GM21737 (cell line): Measurements from ENCODE around the gene SMYD3.
"Not testable (repeated sequence)": the region's sequence is repeated elsewhere in the genome, so short reads cannot be mapped to it uniquely, and the experiment has no call there.

Source experiments
- ATAC-seq: cut with Tn5 transposase; IDR thresholded peaks from one replicate; pipeline ENCODE4 v1.9.1; 2021; ENCODE audit warnings: mild to moderate bottlenecking, moderate library complexity; ENCODE audit not compliant: unreplicated experiment

SMYD3 gene

GRCh38 chr1:245763873-245764331 lies 743.2 kb downstream of the SMYD3 start:
- ATAC-seq, result no peak

GRCh38 chr1:245762396-245762910 lies 744.6 kb downstream of the SMYD3 start:
- ATAC-seq, result no peak

GRCh38 chr1:245760301-245760700 lies 746.8 kb downstream of the SMYD3 start:
- no peak for ATAC-seq

DNA sequence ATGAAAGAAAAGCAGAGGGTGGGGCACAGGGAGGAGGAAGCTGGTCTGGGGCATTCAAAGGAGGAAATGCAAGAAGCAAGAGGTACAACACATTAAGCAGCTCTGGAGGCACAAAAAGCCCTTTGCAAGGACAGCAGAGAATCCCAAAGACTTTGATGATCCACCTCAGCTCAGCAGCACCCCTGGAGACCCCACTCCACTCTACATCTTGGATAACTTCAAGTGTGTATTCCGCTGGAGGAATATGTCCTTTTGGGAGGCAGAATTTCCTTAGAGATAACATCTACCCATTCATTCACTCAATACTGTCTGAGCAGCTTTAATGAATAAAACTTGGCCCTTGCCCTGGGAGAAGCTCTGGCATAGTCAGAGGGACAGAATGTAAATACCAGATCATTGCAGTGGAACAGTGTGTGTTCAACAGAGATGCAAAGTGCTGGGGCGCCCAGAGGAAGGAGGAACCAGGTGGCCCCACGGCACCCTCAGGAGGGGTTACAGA lies 752.6 kb downstream of the SMYD3 start:
- no peak for ATAC-seq

DNA sequence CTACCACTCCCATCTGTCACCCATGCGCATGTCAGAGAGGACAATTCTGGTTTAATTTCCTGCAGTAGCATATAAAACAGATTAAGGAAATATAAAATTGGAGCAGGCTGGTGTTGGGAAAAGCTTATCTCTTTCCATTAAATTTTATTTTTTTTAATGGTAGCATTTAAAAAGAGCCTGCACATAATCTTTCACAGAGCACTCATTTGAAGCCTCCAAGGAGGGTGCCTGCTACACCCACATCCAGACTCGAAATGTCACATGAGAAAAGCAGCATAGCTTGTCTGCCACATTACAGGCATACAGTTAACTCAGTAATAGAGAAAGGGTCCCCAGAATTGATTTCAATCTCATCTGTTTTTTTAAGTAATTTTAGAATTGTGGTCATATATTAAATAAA lies 753.3 kb downstream of the SMYD3 start:
- no peak for ATAC-seq

- ATAC-seq, result no peak
Measured at GRCh38 chr1:245752561-245752960, 754.5 kb downstream of the SMYD3 start.

GRCh38 chr1:245751726-245752470 lies 755.2 kb downstream of the SMYD3 start:
- ATAC-seq, result no peak

- no peak for ATAC-seq
Measured at GRCh38 chr1:245751116-245751515, 756.0 kb downstream of the SMYD3 start.

DNA sequence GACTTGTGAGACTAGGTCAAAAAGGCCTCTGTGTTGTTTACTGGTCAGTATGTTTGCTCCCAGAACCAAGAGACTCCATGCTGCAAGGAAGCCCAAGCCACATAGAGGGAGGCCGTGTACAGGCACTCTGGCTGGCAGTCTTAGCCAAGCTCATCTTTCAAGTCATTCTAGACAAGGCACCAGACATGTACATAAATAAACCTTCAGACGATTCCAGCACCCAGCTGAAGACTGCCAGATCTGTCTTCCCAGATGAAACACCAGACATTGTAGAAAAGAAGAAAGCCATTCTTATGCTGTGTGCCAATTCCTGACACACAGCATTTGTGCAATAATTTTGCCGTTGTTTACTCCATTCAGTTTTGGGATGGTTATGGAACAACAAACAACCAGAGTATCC lies 756.8 kb downstream of the SMYD3 start:
- no peak for ATAC-seq

GRCh38 chr1:245749053-245749452 lies 758.0 kb downstream of the SMYD3 start:
- no peak for ATAC-seq

- no peak for ATAC-seq
Measured at GRCh38 chr1:245748646-245749045, 758.4 kb downstream of the SMYD3 start.

DNA sequence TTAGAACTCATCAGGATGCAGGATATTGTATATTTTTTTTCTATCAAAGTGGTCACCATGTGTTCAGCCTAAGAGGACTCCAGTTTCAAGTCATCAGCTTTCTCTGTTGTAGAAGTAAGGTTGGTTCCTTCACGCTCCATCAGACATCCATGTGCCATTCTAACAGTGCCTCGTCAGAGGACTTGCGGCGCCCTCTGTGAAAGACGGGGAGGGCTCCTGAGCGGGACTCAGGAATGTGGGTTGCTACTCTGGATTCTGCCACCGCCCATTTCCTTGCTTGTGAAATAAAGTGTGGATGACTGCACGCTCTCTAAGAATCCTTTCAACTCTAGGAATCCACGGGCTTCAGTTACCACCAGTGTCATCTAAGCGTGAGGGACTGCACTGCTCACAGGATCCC lies 758.8 kb downstream of the SMYD3 start:
- no peak for ATAC-seq

DNA sequence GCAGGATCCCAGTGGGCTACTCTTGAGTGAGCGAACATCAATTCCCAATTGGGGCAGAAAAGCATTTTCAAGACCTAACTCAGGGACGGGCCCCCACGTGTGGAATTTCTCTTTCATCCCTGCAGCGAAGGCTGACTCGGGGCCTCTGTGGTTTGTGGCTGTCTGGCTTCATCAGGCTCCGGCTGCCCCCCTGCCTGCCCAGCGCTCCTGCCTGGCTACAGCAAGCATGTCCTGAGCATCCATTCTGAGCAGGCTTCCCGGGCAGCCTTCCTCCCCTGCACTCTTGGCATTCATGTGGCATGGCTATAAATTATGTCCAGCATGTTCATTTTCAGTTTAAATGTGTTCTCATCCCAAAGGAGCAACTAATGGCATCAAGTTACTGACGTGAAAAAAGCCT lies 764.2 kb downstream of the SMYD3 start:
- ATAC-seq, result no peak

DNA sequence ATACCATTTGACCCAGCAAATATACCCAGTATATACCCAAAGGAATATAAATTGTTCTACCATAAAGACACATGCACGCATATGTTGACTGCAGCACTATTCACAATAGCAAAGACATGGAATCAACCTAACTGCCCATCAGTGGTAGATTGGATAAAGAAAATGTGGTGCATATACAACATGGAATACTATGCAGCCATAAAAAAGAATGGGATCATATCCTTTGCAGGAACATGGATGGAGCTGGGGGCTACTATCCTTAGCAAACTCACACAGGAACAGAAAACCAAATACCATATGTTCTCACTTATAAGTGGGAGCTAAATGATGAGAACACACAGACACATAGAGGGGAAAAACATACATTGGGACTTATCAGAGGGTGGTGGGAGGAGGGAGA lies 766.7 kb downstream of the SMYD3 start:
- not testable (repeated sequence) for ATAC-seq

- no peak for ATAC-seq
Measured at GRCh38 chr1:245730801-245731200, 776.3 kb downstream of the SMYD3 start.

GRCh38 chr1:245728035-245728434 lies 779.0 kb downstream of the SMYD3 start:
- not testable (repeated sequence) for ATAC-seq

DNA sequence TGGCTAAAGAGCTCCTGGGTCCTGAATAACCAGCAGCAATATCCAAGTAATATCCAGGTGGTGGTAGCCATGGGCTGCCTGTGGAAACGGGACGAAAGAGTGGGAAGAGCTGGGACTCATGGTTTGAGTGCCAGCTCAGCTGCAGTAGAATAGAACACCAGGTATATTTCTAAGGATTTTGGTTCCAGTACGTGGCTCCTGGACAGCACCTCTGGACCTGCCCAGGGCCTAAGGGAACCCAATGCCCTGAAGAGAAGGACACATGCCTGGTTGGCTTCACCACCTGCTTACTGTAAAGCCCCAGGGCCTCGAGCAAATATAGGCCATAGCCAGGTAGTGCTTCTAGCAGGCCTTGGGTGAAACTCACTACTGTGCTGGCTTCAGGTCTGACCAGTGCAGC lies 785.6 kb downstream of the SMYD3 start:
- no peak for ATAC-seq

DNA sequence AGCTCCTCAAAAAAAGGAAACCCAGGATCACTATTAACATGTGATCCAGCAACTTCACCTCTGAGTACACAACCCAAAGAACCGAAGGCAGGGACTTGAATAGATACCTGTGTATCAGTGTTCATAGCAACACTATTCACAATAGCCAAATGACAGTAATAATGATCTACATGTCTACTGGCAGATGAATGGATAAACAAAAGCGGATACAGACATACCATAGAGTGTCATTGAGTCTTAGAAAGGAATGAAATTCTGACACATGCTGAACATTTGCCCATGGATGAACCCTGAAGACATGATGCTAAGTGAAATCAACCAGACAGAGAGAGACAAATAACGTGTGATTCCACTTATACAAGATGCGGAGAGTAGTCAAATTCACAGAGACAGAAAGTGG lies 788.1 kb downstream of the SMYD3 start:
- no peak for ATAC-seq

- no peak for ATAC-seq
Measured at GRCh38 chr1:245718123-245718522, 789.0 kb downstream of the SMYD3 start.

GRCh38 chr1:245717611-245718010 lies 789.5 kb downstream of the SMYD3 start:
- ATAC-seq, result no peak

DNA sequence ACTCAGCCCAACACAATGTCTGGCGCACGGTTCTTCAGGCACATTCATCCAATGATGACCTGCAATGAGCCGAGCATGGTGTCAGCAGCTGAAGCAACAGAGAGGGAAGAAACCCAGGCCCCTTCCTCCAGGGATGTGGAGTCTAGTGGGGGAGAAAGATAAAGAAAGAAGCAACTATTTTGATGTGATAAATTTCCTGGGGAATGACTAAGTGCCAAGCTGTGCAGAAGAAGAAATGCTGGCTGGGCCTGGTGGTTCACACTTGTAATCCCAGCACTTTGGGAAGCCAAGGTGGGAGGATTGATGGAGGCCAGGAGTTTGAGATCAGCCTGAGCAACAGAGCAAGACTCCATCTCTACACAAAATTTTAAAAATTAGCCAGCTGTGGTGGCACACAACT lies 790.5 kb downstream of the SMYD3 start:
- ATAC-seq, result no peak

DNA sequence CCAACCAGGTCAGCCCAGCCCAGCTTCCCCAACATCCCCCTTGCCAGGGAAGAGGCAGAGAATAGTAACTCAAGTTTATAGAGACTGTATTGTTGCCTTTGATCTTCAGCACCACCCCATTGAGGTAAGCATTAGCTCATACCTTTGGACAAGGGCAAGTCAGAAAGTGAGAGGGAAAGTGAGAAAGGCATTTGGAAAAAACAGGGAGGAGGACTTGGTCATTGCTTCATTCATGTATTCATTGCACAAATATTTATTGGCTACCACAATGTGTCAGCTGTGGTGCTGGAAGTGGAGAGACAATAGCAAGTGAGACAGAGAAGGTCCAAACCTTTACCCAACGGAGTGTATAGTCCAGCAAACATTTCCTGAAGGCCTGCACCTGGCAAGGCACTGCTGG lies 791.1 kb downstream of the SMYD3 start:
- ATAC-seq, result no peak

GRCh38 chr1:245715291-245715701 lies 791.8 kb downstream of the SMYD3 start:
- no peak for ATAC-seq
